Neural progenitor cell (in vitro differentiated cells): Measurements from ENCODE around the gene PRDM10. TPM values are rescaled to one million over a fixed set of nuclear protein-coding genes. Genes with fewer than 3 reads are reported as not detected.

Experiments used
- DNase-seq: peaks from one replicate; pipeline ENCODE4 v3.0.0-alpha.2; 2016; ENCODE audit warnings: low spot score
- H2AFZ ChIP-seq: fragments of 200-600 bp; sonication (generic); replicated peaks from 2 replicates; pipeline ENCODE4 v1.6.1; 2016; ENCODE audit warnings: antibody characterized with exemption
- H3F3A ChIP-seq: fragments of 200-600 bp; sonication (generic); 2 replicates; pipeline ENCODE4 v1.6.1; 2016; ENCODE audit warnings: antibody characterized with exemption, low read depth
- H3K27ac ChIP-seq: fragments of 200-600 bp; sonication (generic); 2 replicates; pipeline ENCODE4 v1.5.1; 2016; ENCODE audit warnings: mild to moderate bottlenecking
- H3K27me3 ChIP-seq: fragments of 200-600 bp; sonication (generic); 2 replicates; pipeline ENCODE4 v1.6.1; 2016; ENCODE audit warnings: mild to moderate bottlenecking, moderate library complexity
- H3K36me3 ChIP-seq: fragments of 200-600 bp; sonication (generic); 2 replicates; pipeline ENCODE4 v1.5.1; 2016
- H3K4me1 ChIP-seq: fragments of 200-600 bp; sonication (generic); 2 replicates; pipeline ENCODE4 v1.6.1; 2016; ENCODE audit warnings: mixed run types
- H3K4me2 ChIP-seq: fragments of 200-600 bp; sonication (generic); 2 replicates; pipeline ENCODE4 v1.6.1; 2016
- H3K4me3 ChIP-seq: fragments of 200-600 bp; sonication (generic); 2 replicates; pipeline ENCODE4 v1.5.1; 2016
- H3K79me2 ChIP-seq: fragments of 200-600 bp; sonication (generic); 2 replicates; pipeline ENCODE4 v1.6.1; 2016; ENCODE audit warnings: low read depth
- H3K9ac ChIP-seq: fragments of 200-600 bp; sonication (generic); 2 replicates; pipeline ENCODE4 v1.6.1; 2016
- H3K9me3 ChIP-seq: fragments of 200-600 bp; sonication (generic); 2 replicates; pipeline ENCODE4 v1.5.1; 2016; ENCODE audit warnings: low read depth
- H4K20me1 ChIP-seq: fragments of 200-600 bp; sonication (generic); 2 replicates; pipeline ENCODE4 v1.6.1; 2016; ENCODE audit warnings: low read depth
- H3K27ac Mint-ChIP-seq: 3 replicates; pipeline ENCODE4 v1.8.0; 2021; ENCODE audit warnings: mixed read lengths
- H3K27me3 Mint-ChIP-seq: 2 replicates; pipeline ENCODE4 v1.8.0; 2022; ENCODE audit warnings: low read depth, mild to moderate bottlenecking, inconsistent platforms, moderate library complexity, mixed read lengths; ENCODE audit not compliant: insufficient read depth
- H3K36me3 Mint-ChIP-seq: 3 replicates; pipeline ENCODE4 v1.8.0; 2021; ENCODE audit warnings: mixed read lengths
- H3K4me1 Mint-ChIP-seq: 3 replicates; pipeline ENCODE4 v1.8.0; 2021; ENCODE audit warnings: mixed read lengths
- H3K4me3 Mint-ChIP-seq: 3 replicates; pipeline ENCODE4 v1.8.0; 2021; ENCODE audit warnings: mild to moderate bottlenecking, moderate library complexity, mixed read lengths
- H3K9me3 Mint-ChIP-seq: 3 replicates; pipeline ENCODE4 v1.8.0; 2020; ENCODE audit warnings: mixed read lengths
- EZH2 ChIP-seq: fragments of 200-600 bp; sonication (generic); IDR thresholded peaks from 2 replicates; pipeline ENCODE4 v1.6.1; 2017; ENCODE audit warnings: antibody characterized with exemption, mild to moderate bottlenecking, moderate library complexity
- EZH2phosphoT487 ChIP-seq: fragments of 200-600 bp; sonication (generic); IDR thresholded peaks from 2 replicates; pipeline ENCODE4 v1.6.1; 2017; ENCODE audit warnings: antibody characterized with exemption
- total RNA-seq: library from RNA; depleted of rRNA; stranded (reverse); fragments of >200 nt; gene quantifications from 2 replicates; pipeline ENCODE4 v1.2.3, GENCODE V29; 2015; ENCODE audit warnings: low replicate concordance
- TF ChIP-seq, protein P1 (sequence below): fragments of 200-600 bp; sonication (generic); IDR thresholded peaks from 2 replicates; pipeline ENCODE4 v1.5.1; 2017; ENCODE audit warnings: antibody characterized with exemption, mild to moderate bottlenecking

The PRDM10 gene
- total RNA-seq, 1 donor from 2014 or later, result 16.3 TPM

DNA sequence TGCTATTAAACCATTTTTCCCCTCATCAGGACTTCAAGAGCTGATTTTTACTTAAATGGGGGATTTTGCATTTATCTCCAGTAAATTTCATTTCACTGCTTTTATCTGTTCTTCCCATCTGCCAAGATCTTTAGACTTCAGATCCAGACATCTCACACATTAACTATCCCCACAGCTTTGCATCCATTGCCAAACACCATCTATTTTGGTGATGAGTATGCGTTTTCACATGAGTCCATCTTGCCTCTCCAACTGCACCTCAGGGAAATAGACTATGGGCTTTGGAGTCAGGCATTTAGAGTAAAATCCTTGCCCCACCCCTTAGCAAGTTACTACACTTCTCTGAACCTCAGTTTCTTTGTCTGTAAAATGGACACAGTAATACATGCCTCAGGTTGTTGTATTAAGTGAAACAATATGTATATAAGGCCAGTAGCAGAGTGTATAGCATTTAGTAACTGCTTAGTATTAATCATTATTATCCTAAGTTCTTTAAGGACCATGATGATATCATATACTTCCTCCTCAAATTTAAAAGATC is 53.6 kb downstream of the PRDM10 start:
- H3K4me1 ChIP-seq, result no peaks in the 10 kb centered on the region
- Mint-ChIP-seq H3K4me3 (no peak overlapping the region), H3K27me3 (no peaks in the 10 kb centered on the region), H3K9me3 (no peaks in the 10 kb centered on the region), H3K36me3 (peaks cover 14% of the 10 kb centered on the region), H3K27ac (no peak overlapping the region), H3K4me1 (peaks cover 27% of the 10 kb centered on the region)
- H4K20me1 ChIP-seq, result no peaks in the 10 kb centered on the region
- H3K36me3 ChIP-seq, result no peaks in the 10 kb centered on the region
- no peak overlapping the region for H3K4me3 ChIP-seq
- no peaks in the 10 kb centered on the region for H3K27me3 ChIP-seq
- no peak overlapping the region for H3K4me2 ChIP-seq
- no peak overlapping the region for H3K9ac ChIP-seq
- TF ChIP-seq EZH2phosphoT487, result no peak
- TF ChIP-seq EZH2, result no peak
- TF ChIP-seq, protein P1, sequence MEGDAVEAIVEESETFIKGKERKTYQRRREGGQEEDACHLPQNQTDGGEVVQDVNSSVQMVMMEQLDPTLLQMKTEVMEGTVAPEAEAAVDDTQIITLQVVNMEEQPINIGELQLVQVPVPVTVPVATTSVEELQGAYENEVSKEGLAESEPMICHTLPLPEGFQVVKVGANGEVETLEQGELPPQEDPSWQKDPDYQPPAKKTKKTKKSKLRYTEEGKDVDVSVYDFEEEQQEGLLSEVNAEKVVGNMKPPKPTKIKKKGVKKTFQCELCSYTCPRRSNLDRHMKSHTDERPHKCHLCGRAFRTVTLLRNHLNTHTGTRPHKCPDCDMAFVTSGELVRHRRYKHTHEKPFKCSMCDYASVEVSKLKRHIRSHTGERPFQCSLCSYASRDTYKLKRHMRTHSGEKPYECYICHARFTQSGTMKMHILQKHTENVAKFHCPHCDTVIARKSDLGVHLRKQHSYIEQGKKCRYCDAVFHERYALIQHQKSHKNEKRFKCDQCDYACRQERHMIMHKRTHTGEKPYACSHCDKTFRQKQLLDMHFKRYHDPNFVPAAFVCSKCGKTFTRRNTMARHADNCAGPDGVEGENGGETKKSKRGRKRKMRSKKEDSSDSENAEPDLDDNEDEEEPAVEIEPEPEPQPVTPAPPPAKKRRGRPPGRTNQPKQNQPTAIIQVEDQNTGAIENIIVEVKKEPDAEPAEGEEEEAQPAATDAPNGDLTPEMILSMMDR, result no peak
- H3F3A ChIP-seq, result no peaks in the 10 kb centered on the region
- H3K79me2 ChIP-seq, result no peaks in the 10 kb centered on the region
- DNase-seq, result no peak
- H3K27ac ChIP-seq, result no peak overlapping the region
- H3K9me3 ChIP-seq, result no peaks in the 10 kb centered on the region
- H2AFZ ChIP-seq, result no peak overlapping the region

DNA sequence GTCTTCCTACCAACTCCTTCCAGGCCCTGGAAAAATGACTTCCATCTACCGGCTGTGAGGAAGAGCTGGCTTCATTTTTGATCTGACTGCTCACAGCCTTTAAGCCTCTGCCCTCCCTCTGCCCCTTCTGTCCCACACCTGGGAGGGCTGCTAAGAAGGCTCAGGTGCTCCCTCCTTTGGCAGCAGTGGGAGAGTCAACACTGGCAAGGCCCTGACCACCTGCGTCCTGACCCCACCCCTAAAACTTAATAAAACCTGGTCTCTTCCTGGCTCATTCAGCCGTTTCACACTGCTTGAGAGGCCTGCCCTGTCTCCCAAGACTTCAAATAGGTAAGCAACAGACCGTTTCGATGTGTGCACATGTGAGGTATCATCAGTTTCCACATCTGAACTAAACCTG is 55.2 kb downstream of the PRDM10 start:
- Histone ChIP-seq H3K79me2 (no peaks in the 10 kb centered on the region), H3K36me3 (no peaks in the 10 kb centered on the region), H3K4me2 (no peak overlapping the region), H2AFZ (no peak overlapping the region), H3K27ac (no peak overlapping the region), H3F3A (no peaks in the 10 kb centered on the region), H3K4me1 (no peaks in the 10 kb centered on the region), H3K27me3 (no peaks in the 10 kb centered on the region), H3K9me3 (no peaks in the 10 kb centered on the region), H3K9ac (no peak overlapping the region), H4K20me1 (no peaks in the 10 kb centered on the region), H3K4me3 (no peak overlapping the region)
- Mint-ChIP-seq H3K4me1 (peaks cover 27% of the 10 kb centered on the region), H3K36me3 (peaks cover 14% of the 10 kb centered on the region), H3K4me3 (no peak overlapping the region), H3K27me3 (no peaks in the 10 kb centered on the region), H3K9me3 (no peaks in the 10 kb centered on the region), H3K27ac (no peak overlapping the region)
- TF ChIP-seq, protein P1, result peak; percentile 4
- TF ChIP-seq EZH2phosphoT487, result no peak
- peak; percentile 9 for DNase-seq

DNA sequence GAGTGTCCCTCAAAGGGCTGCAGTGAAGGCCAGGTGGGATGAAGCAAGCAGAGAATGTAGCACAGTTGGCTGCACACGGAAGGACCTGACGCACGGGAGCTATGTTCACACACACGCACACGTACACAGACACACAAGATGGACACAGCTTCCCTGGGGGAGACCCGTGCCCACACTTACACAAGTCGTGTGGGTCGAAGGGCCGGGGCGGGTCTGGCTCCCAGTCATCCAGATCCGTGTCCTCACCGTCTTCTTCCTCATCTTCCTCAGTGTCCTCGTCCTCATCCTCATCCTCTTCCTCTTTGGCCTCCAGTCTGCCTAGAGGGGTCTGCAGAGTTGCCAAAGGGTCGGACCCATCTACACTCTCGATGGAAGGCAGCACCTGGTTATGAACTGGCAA is 55.7 kb downstream of the PRDM10 start:
- Histone ChIP-seq H3K27ac (no peak overlapping the region), H2AFZ (no peak overlapping the region), H3K4me3 (no peak overlapping the region), H3K27me3 (no peaks in the 10 kb centered on the region), H3K4me2 (no peak overlapping the region), H4K20me1 (no peaks in the 10 kb centered on the region), H3K79me2 (no peaks in the 10 kb centered on the region), H3K9ac (no peak overlapping the region), H3K36me3 (no peaks in the 10 kb centered on the region), H3F3A (no peaks in the 10 kb centered on the region), H3K9me3 (no peaks in the 10 kb centered on the region), H3K4me1 (no peaks in the 10 kb centered on the region)
- TF ChIP-seq EZH2phosphoT487, result no peak
- TF ChIP-seq, protein P1, result no peak
- TF ChIP-seq EZH2, result no peak
- Mint-ChIP-seq H3K27ac (no peak overlapping the region), H3K4me1 (peaks cover 25% of the 10 kb centered on the region), H3K27me3 (no peaks in the 10 kb centered on the region), H3K36me3 (peaks cover 14% of the 10 kb centered on the region), H3K4me3 (no peak overlapping the region), H3K9me3 (no peaks in the 10 kb centered on the region)
- no peak for DNase-seq
